Hepatocyte (in vitro differentiated cells): ENCODE data around the gene PDE4D. TPM values are rescaled to one million over a fixed set of nuclear protein-coding genes. Genes with fewer than 3 reads are reported as not detected.

ENCODE experiments used
- DNase-seq: peaks from one replicate; pipeline ENCODE4 v3.0.0-alpha.2; 2016; ENCODE audit warnings: low spot score
- H2AFZ ChIP-seq: fragments of 200-600 bp; sonication (generic); 2 replicates; pipeline ENCODE4 v1.6.0; 2016; ENCODE audit warnings: antibody characterized with exemption, mild to moderate bottlenecking
- H3K27ac ChIP-seq: fragments of 200-600 bp; sonication (generic); 2 replicates; pipeline ENCODE4 v1.5.1; 2016; ENCODE audit warnings: mild to moderate bottlenecking
- H3K27me3 ChIP-seq: fragments of 200-600 bp; sonication (generic); 2 replicates; pipeline ENCODE4 v1.6.1; 2016
- H3K36me3 ChIP-seq: fragments of 200-600 bp; sonication (generic); replicated peaks from 2 replicates; pipeline ENCODE4 v1.5.1; 2016; ENCODE audit warnings: low read depth; ENCODE audit not compliant: insufficient read depth
- H3K4me1 ChIP-seq: fragments of 200-600 bp; sonication (generic); 2 replicates; pipeline ENCODE4 v1.5.1; 2016; ENCODE audit warnings: mild to moderate bottlenecking, moderate library complexity; ENCODE audit not compliant: insufficient read depth
- H3K4me2 ChIP-seq: fragments of 200-600 bp; sonication (generic); 2 replicates; pipeline ENCODE4 v1.6.0; 2016
- H3K4me3 ChIP-seq: fragments of 200-600 bp; sonication (generic); 2 replicates; pipeline ENCODE4 v1.5.1; 2016; ENCODE audit warnings: mild to moderate bottlenecking
- H3K79me2 ChIP-seq: fragments of 200-600 bp; sonication (generic); 2 replicates; pipeline ENCODE4 v1.6.0; 2017; ENCODE audit warnings: mild to moderate bottlenecking
- H3K9me2 ChIP-seq: fragments of 200-600 bp; sonication (generic); replicated peaks from 2 replicates; pipeline ENCODE4 v1.6.0; 2017; ENCODE audit warnings: mild to moderate bottlenecking; ENCODE audit not compliant: insufficient read depth
- H3K9me3 ChIP-seq: fragments of 200-600 bp; sonication (generic); 2 replicates; pipeline ENCODE4 v1.5.1; 2016; ENCODE audit warnings: low read depth, mild to moderate bottlenecking
- H4K20me1 ChIP-seq: fragments of 200-600 bp; sonication (generic); 2 replicates; pipeline ENCODE4 v1.6.0; 2016; ENCODE audit warnings: mild to moderate bottlenecking; ENCODE audit not compliant: insufficient read depth, poor library complexity, severe bottlenecking
- EZH2 ChIP-seq: fragments of 200-600 bp; sonication (generic); IDR thresholded peaks from 2 replicates; pipeline ENCODE4 v1.6.1; 2016; ENCODE audit warnings: antibody characterized with exemption, mild to moderate bottlenecking, borderline replicate concordance
- EZH2phosphoT487 ChIP-seq: fragments of 200-600 bp; sonication (generic); IDR thresholded peaks from one replicate; pipeline ENCODE4 v1.6.1; 2018; ENCODE audit warnings: antibody characterized with exemption, mild to moderate bottlenecking, low read depth, moderate library complexity; ENCODE audit not compliant: unreplicated experiment, severe bottlenecking
- WGBS: methylation state at CpG from one replicate; pipeline ENCODE4 v1.1.6; 2016; ENCODE audit warnings: low lambda C conversion rate; ENCODE audit errors: missing lambda C conversion rate; 5-methylcytosine and 5-hydroxymethylcytosine counted together
- polyA plus RNA-seq: library from polyadenylated mRNA; unstranded; fragments of >200 nt; fragmentation: Nextera tagmentation; extraction: Ambion mirVana; gene quantifications from 2 replicates; pipeline ENCODE4 v1.2.1, GENCODE V29; 2016
- total RNA-seq: library from RNA; depleted of rRNA; stranded (reverse); fragments of >200 nt; gene quantifications from 2 replicates; pipeline ENCODE4 v1.2.3, GENCODE V29; 2014
- TF ChIP-seq, protein P1 (sequence below): fragments of 200-600 bp; sonication (generic); IDR thresholded peaks from 2 replicates; pipeline ENCODE4 v1.5.1; 2016; ENCODE audit warnings: antibody characterized with exemption, mild to moderate bottlenecking; ENCODE audit not compliant: poor library complexity

The PDE4D gene
- total and polyA plus RNA-seq, 2 experiments from 2014 or later = 14.5 to 45.2 TPM

GRCh38 chr5:59720063-59720462 lies 173.5 kb downstream of the PDE4D start:
- H3K4me3 ChIP-seq = no peak overlapping the region
- no peaks in the 10 kb centered on the region for H4K20me1 ChIP-seq
- H3K9me3 ChIP-seq = no peaks in the 10 kb centered on the region
- no peaks in the 10 kb centered on the region for H3K4me1 ChIP-seq
- TF ChIP-seq EZH2 = no peak
- no peak for TF ChIP-seq EZH2phosphoT487
- TF ChIP-seq, protein P1, sequence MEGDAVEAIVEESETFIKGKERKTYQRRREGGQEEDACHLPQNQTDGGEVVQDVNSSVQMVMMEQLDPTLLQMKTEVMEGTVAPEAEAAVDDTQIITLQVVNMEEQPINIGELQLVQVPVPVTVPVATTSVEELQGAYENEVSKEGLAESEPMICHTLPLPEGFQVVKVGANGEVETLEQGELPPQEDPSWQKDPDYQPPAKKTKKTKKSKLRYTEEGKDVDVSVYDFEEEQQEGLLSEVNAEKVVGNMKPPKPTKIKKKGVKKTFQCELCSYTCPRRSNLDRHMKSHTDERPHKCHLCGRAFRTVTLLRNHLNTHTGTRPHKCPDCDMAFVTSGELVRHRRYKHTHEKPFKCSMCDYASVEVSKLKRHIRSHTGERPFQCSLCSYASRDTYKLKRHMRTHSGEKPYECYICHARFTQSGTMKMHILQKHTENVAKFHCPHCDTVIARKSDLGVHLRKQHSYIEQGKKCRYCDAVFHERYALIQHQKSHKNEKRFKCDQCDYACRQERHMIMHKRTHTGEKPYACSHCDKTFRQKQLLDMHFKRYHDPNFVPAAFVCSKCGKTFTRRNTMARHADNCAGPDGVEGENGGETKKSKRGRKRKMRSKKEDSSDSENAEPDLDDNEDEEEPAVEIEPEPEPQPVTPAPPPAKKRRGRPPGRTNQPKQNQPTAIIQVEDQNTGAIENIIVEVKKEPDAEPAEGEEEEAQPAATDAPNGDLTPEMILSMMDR = no peak
- no peak overlapping the region for H3K4me2 ChIP-seq
- H3K9me2 ChIP-seq = no peaks in the 10 kb centered on the region
- no peaks in the 10 kb centered on the region for H3K27me3 ChIP-seq
- H3K36me3 ChIP-seq = no peaks in the 10 kb centered on the region
- no peak overlapping the region for H3K27ac ChIP-seq
- DNase-seq = no peak
- H2AFZ ChIP-seq = no peak overlapping the region
- H3K79me2 ChIP-seq = peaks cover 4% of the 10 kb centered on the region
- WGBS = 100% methylated on average over 1 of the region's 1 CpG

GRCh38 chr5:59716966-59717500 lies 176.5 kb downstream of the PDE4D start:
- Histone ChIP-seq H3K79me2 (no peaks in the 10 kb centered on the region), H3K27me3 (no peaks in the 10 kb centered on the region), H3K27ac (no peak overlapping the region), H3K36me3 (no peaks in the 10 kb centered on the region), H3K4me1 (no peaks in the 10 kb centered on the region), H4K20me1 (no peaks in the 10 kb centered on the region), H3K4me3 (no peak overlapping the region), H2AFZ (no peak overlapping the region), H3K9me2 (no peaks in the 10 kb centered on the region), H3K4me2 (no peak overlapping the region), H3K9me3 (no peaks in the 10 kb centered on the region)
- DNase-seq = no peak
- TF ChIP-seq, protein P1 = no peak
- WGBS = 86% methylated on average over 1 of the region's 1 CpG

DNA sequence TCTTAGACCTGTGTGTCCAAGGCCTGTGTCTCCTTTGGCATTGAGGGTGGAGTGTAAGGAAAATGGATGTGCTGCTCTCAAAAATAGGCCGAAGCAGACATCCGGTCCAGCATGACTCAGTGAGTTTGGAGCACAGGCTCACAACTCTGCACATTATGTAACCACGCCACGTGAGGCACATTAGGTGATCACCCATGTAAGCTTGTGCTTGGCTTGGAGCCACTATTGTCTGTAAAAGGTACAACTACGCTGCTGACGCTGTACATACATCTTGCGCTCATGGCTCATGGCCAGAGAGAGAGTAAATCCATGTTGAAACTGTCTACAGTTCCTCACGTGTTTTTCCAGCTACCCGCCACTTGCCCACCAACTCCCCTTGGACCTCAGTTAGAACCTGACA lies 177.5 kb downstream of the PDE4D start:
- Histone ChIP-seq H3K4me1 (no peaks in the 10 kb centered on the region), H2AFZ (no peak overlapping the region), H3K79me2 (no peaks in the 10 kb centered on the region), H3K4me2 (no peak overlapping the region), H3K36me3 (no peaks in the 10 kb centered on the region), H3K27ac (no peak overlapping the region), H3K9me2 (no peaks in the 10 kb centered on the region), H3K27me3 (no peaks in the 10 kb centered on the region), H3K9me3 (no peaks in the 10 kb centered on the region), H4K20me1 (no peaks in the 10 kb centered on the region), H3K4me3 (no peak overlapping the region)
- TF ChIP-seq EZH2 (no peak), EZH2phosphoT487 (no peak)
- TF ChIP-seq, protein P1 = no peak
- 96% methylated on average over 9 of the region's 9 CpGs for WGBS
- DNase-seq = no peak

GRCh38 chr5:59715228-59715627 lies 178.3 kb downstream of the PDE4D start:
- H3K4me2 ChIP-seq = no peak overlapping the region
- peaks cover 6% of the 10 kb centered on the region for H3K4me1 ChIP-seq
- no peak overlapping the region for H2AFZ ChIP-seq
- H3K36me3 ChIP-seq = no peaks in the 10 kb centered on the region
- H3K4me3 ChIP-seq = no peak overlapping the region
- no peak for TF ChIP-seq EZH2
- no peak for TF ChIP-seq EZH2phosphoT487
- TF ChIP-seq, protein P1 = no peak
- DNase-seq = no peak
- H3K9me3 ChIP-seq = no peaks in the 10 kb centered on the region
- WGBS = 95% methylated on average over 5 of the region's 5 CpGs
- H3K27ac ChIP-seq = no peak overlapping the region
- H3K27me3 ChIP-seq = no peaks in the 10 kb centered on the region
- no peaks in the 10 kb centered on the region for H4K20me1 ChIP-seq
- H3K79me2 ChIP-seq = no peaks in the 10 kb centered on the region
- H3K9me2 ChIP-seq = no peaks in the 10 kb centered on the region
